HG02571 (cell line): ENCODE measurements around the gene CNN1.
A peak's percentile ranks its signal among the peaks of the same experiment; 100 is the strongest.
"Not testable (repeated sequence)": the region's sequence is repeated elsewhere in the genome, so short reads cannot be mapped to it uniquely, and the experiment has no call there.

Experiments used
- ATAC-seq: cut with Tn5 transposase; IDR thresholded peaks from one replicate; pipeline ENCODE4 v1.9.1; 2021; ENCODE audit warnings: mild to moderate bottlenecking, moderate library complexity; ENCODE audit not compliant: unreplicated experiment

Gene CNN1

GRCh38 chr19:11563532-11563931, 24.9 kb downstream of the CNN1 start:
- no peak for ATAC-seq

GRCh38 chr19:11564082-11564807, 25.6 kb downstream of the CNN1 start:
- ATAC-seq = not testable (repeated sequence)

GRCh38 chr19:11565649-11565980, 27.0 kb downstream of the CNN1 start:
- not testable (repeated sequence) for ATAC-seq

GRCh38 chr19:11566164-11566563, 27.5 kb downstream of the CNN1 start:
- ATAC-seq = no peak

- ATAC-seq = no peak
Measured at GRCh38 chr19:11570039-11570462, 31.4 kb downstream of the CNN1 start.

- ATAC-seq = not testable (repeated sequence)
Measured at GRCh38 chr19:11573354-11573753, 34.7 kb downstream of the CNN1 start.

GRCh38 chr19:11573763-11574162, 35.1 kb downstream of the CNN1 start:
- not testable (repeated sequence) for ATAC-seq

GRCh38 chr19:11574689-11575088, 36.0 kb downstream of the CNN1 start:
- ATAC-seq = no peak

- ATAC-seq = no peak
Measured at GRCh38 chr19:11576227-11576626, 37.6 kb downstream of the CNN1 start.

GRCh38 chr19:11577451-11578257, 39.0 kb downstream of the CNN1 start, which contains the start of gene ACP5:
Gene ACP5 (minus strand): TSS chr19:11577645. CDS start chr19:11577317, 328 bp downstream.
- no peak for ATAC-seq

GRCh38 chr19:11578258-11579142, 39.8 kb downstream of the CNN1 start:
- ATAC-seq = no peak

GRCh38 chr19:11580116-11580515, 41.5 kb downstream of the CNN1 start:
- no peak for ATAC-seq

GRCh38 chr19:11581740-11582139, 43.1 kb downstream of the CNN1 start:
- peak; percentile 67 for ATAC-seq

GRCh38 chr19:11586331-11586730, 47.7 kb downstream of the CNN1 start:
- no peak for ATAC-seq

GRCh38 chr19:11587302-11587974, 48.8 kb downstream of the CNN1 start:
- no peak for ATAC-seq

- ATAC-seq = no peak
Measured at GRCh38 chr19:11587975-11588631, 49.5 kb downstream of the CNN1 start.

GRCh38 chr19:11594084-11594483, 55.4 kb downstream of the CNN1 start:
- ATAC-seq = no peak

GRCh38 chr19:11596156-11596555, 57.5 kb downstream of the CNN1 start:
- no peak for ATAC-seq

GRCh38 chr19:11597202-11598102, 58.8 kb downstream of the CNN1 start, which contains the start of gene ZNF627:
Gene ZNF627 (plus strand): TSS chr19:11597483. CDS start chr19:11597628, 145 bp downstream.
- peak; percentile 97 for ATAC-seq
